Stimulated activated CD4-positive, alpha-beta T cell treated with anti-CD3 and anti-CD28 coated beads, Interleukin-12 subunit alpha, Interleukin-12 subunit beta, amount 100 ng/mL, for 24 hours (primary cell): ENCODE data around the gene PDP2.
A peak's percentile ranks its signal among the peaks of the same experiment; 100 is the strongest.
"Not testable (repeated sequence)": the region's sequence is repeated elsewhere in the genome, so short reads cannot be mapped to it uniquely, and the experiment has no call there.

Experiments
- DNase-seq, 2 experiments: peaks; one replicate each; pipeline ENCODE4 v3.0.0-alpha.2; 2020; ENCODE audit warnings: low read depth in 2 of 2

Gene PDP2

DNA sequence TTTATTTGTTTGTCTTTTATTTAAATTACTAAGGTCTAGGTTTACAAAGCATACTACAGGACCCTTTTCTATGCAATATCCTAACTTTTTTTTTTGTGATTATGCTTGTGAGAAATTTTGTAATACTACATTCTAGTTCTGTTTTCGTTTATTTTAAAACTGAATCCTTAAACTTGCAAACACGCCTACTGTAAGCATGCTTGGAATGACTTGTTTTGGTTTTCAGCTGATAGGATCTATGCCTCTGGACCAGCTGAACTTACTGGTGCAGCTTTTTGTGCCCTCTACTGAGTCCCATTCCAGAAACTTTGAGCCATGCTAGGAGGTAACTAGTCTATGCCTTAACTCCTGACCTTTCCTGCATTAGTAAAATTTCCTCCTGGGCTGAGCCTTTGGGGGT, 6.0 kb downstream of the PDP2 start:
- no peak for DNase-seq

DNA sequence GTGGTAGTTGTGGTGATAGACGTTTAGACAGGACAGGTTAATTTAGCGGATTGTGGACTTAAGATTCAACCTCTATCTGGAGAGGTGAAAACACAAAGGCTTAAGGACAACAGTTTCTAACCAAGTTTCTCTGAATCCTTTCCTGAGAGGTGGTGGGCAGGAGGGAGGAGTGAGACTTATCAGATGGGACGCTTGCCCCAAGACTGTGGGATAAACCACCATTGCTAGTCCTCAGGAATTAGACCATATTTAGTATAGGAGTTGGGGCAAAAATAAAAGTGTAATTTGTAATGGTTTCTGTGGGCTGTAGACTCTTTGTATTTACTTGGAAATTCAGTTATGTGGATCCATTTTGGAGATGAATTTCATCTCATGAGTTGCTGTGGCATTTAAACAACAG, 6.6 kb downstream of the PDP2 start:
- DNase-seq, result no peak

DNA sequence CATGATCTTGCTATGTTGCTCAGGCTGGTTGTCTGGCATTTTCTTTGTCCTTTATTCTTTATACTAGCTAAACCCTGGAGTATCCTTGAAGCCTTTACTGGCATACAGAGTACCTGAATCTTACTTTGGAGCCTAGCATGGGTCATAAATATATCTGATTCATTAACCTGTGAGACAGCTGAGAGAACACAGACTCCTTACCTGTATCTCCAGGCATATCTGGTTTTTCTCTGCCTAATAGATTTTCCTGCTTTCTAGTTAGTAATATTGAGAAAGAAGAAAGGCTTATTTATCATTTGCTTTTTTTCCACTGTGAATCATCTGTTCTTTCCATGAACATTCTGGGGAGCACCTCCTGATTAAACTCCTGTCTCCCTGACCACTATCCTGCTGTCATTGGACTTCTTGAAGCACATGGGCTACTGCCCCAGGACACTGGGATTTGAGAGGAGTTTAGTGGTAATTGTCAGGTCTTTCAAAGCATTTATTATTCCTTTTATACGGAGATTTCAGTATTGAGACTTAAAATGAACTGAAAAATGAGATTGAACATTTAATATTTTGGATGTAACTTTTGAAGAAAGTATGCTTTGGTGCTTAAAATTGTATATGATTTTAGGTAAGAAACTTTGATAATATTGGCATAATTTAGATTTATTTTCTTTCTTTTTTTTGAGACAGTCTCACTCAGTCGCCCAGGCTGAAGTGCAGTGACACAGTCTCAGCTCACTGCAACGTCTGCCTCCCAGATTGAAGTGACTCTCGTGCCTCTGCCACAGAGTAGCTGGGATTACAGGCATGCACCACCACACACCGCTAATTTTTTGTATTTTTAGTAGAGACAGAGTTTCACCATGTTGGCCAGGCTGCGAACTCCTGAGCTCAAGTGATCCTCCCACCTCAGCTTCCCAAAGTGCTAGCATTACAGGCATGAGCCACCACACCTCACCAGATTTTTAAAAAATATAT, 8.6 kb downstream of the PDP2 start:
- DNase-seq, result no peak

DNA sequence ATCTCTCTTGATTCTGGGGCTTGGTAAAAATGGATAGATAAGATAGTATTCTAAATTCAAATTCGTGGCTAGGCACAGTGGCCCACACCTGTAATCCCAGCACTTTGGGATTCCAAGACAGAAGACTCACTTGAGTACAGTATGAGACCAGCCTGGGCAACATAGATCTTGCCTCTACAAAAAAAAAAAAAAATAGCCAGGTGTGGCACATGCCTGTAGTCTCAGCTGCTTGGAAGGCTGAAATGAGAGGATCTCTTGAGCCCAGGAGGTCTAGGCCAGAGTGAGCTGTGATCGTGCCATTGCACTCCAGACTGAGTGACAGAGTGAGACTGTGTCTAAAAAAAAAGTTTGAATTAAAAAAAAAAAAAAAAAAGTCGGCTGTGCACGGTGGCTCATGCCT, 9.3 kb downstream of the PDP2 start:
- no peak for DNase-seq

DNA sequence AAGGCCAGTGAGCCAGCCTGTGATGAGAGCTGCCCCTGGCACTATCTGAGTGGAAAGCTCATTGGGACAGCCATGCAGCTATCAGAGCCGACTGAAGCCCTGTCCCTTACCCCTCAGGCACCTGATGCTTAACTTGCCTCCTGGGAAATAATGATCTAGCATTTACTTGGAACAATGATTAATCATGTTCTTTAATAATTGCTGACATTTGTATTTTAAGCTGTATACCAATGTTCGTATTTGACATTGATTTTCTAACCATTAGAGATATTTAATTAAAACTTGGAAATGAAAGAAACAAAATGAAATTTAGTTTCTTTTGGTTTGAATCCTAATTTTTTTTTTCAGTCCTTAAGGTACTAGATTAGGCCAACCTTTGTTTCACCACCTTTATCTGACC, 10.5 kb downstream of the PDP2 start:
- DNase-seq, result no peak

DNA sequence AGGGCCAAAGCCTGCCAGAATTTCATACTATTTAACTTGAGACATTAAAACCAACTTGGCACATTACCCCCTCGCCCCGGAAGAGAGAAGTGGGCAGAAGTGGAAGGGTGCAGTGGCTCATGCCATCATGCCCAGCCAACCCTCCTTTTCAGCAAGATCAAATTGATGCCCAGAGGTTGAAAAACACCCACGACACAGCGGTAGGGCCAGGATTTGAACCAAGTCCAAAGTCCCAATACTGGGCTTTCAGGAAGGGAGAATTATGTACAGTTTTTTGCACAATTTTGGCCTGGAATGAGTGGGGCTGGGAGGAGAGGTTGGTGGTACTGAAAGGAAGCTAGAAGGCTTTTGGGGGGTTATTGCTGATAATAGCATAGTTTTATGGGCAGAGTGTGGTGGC, 11.0 kb downstream of the PDP2 start:
- no peak for DNase-seq

GRCh38 chr16:66891797-66892196, 11.5 kb downstream of the PDP2 start:
- DNase-seq, result no peak

DNA sequence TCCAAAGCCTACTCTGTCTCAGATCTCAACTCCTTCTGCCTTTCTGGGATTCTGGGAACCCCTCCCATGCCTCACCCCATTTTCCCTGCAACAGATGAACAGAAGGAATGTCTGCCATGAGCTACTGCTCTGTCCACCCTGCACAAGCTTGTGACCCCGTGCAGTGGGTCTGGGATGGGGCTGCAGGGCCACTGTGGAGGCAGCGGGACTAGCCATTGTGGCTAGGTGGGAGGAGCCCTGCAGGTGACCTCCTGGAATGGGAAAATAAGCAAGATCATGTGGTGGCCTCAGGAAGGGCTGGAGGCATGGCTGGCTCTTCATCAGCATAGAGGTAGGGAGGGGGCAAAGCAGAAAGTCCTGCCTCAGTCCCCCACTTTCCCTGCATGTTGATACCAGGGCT, 13.7 kb downstream of the PDP2 start:
- DNase-seq, result no peak

DNA sequence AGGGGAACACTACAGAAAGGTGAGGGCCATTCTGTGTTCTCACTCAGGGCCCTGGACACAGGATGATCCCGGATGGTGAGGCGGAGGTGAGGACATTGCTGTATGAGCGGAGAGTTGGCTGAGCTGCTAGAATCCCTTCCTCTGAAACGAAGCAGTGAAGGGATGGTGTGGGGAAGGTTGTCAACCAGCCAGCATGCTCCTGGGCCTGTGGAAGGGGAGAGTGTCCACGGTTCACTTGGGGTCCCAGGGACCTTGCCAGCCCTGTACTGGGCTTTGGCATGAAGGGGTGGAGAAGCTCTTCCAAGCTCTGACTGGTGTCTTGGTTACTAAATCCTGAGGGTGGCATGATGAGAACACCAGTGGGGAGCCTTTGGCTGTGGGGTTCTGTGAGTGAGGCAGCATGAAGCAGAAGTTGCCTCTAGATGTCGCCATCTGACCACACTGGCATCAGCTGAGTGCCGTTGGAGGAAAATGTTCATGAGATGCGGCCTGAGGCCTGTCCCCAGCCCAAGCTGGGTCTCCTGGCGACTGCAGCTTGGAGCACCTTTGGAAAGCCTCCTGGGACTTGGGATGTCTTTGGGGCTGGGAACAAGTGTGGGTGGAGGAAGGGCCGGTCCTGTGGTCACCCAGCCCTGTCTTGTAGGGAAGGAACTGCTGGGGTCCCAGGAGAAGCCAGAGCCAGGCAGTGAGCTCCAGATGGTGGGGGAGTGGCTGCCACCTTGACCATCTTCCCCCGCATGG, 14.8 kb downstream of the PDP2 start:
- peak; percentile 25 to 41 for DNase-seq

DNA sequence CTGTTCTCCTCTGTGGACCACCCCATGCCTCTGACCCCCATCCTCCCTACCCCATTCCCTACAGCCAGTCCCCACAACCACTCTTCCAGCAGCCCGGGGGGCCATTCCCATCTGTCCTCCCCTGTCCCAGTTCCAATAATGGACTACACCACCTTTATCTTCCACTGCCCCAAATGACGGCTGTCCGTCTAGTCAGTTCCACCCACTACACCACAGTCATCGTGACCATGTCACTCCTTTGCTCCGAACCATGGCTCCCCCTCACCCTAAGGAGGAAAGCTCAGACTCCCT, 15.3 kb downstream of the PDP2 start:
- DNase-seq, result no peak

- no peak for DNase-seq
Measured at GRCh38 chr16:66895999-66896398, 15.7 kb downstream of the PDP2 start.

DNA sequence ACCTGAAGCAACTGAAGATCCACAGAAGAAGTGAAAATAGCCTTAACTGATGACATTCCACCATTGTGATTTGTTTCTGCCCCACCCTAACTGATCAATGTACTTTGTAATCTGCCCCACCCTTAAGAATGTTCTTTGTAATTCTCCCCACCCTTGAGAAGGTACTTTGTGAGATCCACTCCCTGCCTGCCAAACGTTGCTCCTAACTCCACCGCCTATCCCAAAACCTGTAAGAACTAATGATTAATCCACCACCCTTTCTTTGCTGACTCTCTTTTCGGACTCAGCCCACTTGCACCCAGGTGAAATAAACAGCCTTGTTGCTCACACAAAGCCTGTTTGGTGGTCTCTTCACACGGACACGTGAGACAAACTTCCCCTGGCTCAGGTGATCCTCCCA, 16.4 kb downstream of the PDP2 start:
- not testable (repeated sequence) for DNase-seq

DNA sequence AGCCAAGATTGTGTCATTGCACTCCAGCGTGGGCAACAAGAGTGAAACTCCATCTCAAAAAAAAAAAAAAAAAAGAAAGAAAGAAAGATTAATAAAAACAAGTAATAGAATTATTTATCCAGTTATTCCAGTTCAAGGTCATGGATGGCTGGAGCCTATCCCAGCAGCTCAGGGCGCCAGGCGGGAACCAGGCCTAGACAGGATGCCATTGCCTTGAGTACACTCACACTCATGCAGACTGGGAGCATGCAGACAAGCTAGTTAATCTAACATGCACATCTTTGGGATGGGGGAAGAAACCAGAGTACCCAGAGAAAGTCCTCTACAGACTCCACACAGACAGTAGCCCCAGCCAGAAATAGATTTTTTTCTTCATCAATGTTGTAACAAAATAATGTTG, 17.9 kb downstream of the PDP2 start:
- DNase-seq, result no peak

DNA sequence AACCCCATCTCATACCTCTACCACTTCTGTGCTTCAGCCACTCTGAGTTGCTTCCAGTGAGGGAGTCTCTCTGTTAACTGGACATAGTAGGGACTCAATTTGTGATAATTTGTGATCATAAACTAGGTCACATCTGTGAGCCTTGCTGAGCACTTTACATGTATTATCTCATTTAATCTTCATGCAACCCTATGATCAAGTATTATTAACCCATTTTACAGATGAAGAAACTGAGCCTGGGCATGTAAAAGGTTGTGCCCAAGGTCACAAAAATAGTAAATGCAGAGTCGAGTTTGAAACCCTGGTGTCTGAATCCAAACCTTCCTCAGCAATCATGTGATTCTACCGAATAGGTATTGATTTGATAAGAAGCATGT, 18.6 kb downstream of the PDP2 start:
- DNase-seq, result no peak

GRCh38 chr16:66899310-66899944, 19.1 kb downstream of the PDP2 start:
- DNase-seq, result no peak

DNA sequence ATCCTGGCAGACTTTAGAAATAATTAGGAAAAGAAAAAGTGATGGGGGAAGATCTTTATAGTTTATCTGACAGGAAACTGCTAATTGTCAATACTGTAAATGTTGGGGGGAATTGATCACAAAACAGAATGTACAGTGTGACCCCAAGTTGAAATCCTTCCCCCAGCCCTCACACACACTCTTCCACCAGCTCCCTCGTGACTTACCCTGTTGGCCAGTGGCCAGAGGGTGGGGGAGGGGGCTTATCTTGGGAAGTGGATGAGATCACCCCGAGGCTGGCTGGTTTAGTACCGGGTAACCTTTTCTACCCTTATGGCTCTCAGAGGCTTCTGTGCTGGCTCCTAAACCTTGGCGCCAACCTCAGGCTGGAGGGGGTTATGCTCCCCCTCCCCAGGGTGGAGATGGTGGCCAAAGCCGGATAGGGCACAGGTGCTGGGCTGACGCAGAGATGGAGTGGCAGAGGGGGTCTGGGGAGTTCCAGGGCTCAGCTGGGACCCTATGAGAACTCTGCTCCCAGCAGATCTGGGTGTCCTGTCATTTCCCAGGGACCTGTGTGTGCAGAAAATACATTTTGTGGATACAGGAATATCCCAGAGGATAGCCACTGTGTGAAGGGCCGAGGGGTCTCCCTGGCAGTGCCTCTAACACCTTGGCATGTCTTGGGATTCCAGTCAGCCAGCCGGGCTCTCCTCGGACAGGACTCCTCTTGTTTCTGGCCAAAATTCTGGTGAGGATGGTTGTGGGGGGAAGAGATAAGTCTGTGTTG, 19.8 kb downstream of the PDP2 start:
- DNase-seq, result no peak

- DNase-seq, result no peak
Measured at GRCh38 chr16:66900721-66901441, 20.6 kb downstream of the PDP2 start.

DNA sequence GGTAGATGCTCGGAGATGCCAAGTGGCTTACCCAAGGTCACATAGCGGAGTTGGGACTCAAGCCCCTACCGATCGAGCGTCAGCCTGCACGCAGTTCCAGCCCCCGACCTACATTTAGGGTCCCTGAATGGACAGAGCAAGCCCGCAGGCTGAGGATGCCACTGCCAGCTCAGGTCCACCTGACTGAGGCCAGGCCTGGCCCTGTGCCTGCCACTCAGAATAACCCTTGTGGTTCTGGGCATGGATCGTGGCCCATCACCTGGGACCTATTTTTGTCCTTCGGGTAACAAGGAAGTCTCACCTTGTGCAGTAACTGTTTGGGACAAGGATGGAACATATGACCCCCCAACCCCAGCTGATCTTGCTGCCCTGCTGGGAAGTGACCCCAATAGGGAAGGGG, 21.3 kb downstream of the PDP2 start:
- DNase-seq, result no peak

DNA sequence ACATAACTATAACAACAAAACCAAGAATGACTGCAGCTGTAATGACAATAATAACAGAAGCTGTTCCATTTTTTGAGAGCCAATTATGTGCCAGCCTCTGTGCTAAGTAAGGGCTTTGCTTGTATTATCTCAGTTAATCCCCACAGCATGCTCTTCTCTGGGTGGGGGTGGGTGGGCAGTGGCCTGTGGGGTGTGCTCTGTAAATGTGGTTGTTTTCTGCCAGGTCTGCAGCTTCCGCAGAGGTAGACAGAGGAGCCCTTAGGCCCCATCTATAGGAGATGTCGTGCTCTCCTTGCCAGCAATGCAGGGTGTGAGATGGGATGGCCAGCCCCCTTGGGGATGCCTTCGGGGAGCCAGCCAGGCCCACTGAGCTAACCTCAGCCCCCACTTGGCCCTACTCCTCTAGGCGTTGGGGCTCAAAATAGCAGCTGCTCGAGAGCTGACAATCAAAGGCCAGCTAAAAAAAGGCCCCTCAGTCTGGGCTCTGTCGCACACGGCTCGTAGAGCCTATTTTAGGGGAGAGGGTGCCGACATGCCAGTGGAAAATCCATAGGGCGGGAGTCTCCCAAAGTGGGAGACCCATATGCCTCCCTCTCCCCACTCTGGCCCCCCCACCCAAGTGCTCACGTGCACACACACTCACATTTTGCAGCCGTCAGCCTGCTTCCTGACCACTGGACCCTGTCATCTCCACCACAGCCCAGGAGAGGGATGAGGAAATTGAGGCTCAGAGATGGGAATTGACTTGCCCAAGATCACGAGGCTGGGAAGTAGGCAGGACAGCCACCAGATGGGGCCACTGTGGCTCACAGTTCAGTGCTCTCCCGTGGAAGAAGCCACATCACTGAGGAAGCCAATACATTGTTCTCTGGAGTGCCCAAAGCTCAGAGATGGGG, 22.6 kb downstream of the PDP2 start:
- no peak for DNase-seq
